Measurements from ENCODE around the gene GAN.
"Not testable (repeated sequence)": the region's sequence is repeated elsewhere in the genome, so short reads cannot be mapped to it uniquely, and the experiment has no call there.

GAN gene

DNA sequence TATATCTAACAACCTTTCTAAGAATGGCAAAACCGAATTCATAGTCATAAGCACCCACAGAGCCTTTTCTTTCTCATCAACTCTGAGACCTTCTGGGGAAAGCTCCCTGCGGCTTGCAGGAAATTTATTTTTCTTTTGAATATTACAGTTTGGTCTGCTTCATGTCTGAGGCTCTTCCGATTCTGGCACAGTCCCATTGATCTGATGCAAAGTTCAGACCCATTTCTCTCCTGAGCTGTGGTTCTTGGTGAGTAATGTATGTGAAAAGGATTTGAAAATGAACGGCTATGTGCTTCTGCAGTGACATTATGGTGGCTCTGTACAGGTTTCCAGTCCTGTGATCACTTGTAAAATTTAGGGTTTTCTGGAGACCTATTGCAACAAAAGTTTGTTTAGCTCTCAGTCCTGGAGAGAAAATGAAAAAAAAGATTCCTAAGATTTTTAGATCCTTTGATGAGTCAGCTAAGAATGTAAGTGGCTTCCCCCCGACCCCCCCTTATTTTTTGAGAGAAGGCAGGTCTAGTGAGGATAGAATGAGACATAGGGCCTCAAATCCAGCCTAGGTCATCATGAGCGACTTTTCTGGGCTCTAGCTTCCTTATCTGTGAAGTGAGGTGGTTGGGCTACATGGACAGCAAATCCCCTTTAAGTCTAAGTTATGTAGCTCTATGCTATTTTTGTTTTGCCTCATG is 4.6 kb downstream of the GAN start:
- no peaks in the 10 kb centered on the region for H3K27me3 Mint-ChIP-seq
- no peaks in the 10 kb centered on the region for H3K9me3 Mint-ChIP-seq
- no peaks in the 10 kb centered on the region for H3K36me3 Mint-ChIP-seq (ENCODE audit: low read depth)
- H3K4me1 Mint-ChIP-seq (ENCODE audit: low read depth): peaks cover 42% of the 10 kb centered on the region
- no peak overlapping the region for H3K27ac Mint-ChIP-seq
- H3K4me3 Mint-ChIP-seq: no peak overlapping the region

DNA sequence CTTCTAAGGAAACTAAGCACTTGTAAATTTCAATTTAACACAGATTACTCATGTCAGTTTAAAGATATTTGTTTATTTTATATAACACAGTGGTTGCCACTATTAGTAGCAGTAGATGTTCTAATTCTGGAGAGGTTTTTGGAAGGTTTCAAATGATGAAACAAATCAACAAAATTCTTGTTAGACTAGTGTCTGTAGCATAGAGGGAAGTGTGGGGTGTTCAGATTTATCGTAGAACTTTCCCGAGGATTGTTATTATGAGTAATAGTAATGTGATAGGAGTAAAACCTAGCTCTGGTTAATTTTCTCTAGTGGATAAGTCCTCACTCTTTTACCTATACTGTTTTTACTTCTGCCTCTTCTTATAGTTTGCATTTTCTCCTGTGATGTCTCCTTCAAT is 6.3 kb downstream of the GAN start:
- no peaks in the 10 kb centered on the region for H3K36me3 Mint-ChIP-seq (ENCODE audit: low read depth)
- no peak overlapping the region for H3K4me3 Mint-ChIP-seq
- peaks cover 35% of the 10 kb centered on the region for H3K4me1 Mint-ChIP-seq (ENCODE audit: low read depth)
- no peak overlapping the region for H3K27ac Mint-ChIP-seq
- H3K27me3 Mint-ChIP-seq: no peaks in the 10 kb centered on the region
- H3K9me3 Mint-ChIP-seq: no peaks in the 10 kb centered on the region

DNA sequence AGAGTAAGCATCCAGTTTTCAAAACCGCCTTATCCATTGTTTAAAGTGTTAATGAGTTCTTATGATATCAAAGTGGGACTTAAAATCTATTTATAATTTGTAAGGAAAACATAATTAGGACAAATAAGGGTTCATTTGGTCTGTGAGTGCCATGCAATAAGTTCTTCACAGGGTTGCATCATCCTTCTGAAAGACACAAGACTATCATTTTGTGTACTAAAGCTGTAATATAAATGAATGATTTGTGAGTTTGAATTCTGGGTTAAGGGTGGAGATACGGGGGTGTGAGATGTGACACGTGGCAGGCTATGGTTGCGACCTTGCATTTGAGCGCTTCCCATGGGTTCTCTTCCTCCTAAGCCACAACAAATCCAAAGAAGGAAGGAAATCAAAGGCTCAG is 6.8 kb downstream of the GAN start:
- H3K27me3 Mint-ChIP-seq: no peaks in the 10 kb centered on the region
- H3K36me3 Mint-ChIP-seq (ENCODE audit: low read depth): no peaks in the 10 kb centered on the region
- H3K9me3 Mint-ChIP-seq: no peaks in the 10 kb centered on the region
- H3K4me1 Mint-ChIP-seq (ENCODE audit: low read depth): peaks cover 30% of the 10 kb centered on the region
- no peak overlapping the region for H3K27ac Mint-ChIP-seq
- no peak overlapping the region for H3K4me3 Mint-ChIP-seq

DNA sequence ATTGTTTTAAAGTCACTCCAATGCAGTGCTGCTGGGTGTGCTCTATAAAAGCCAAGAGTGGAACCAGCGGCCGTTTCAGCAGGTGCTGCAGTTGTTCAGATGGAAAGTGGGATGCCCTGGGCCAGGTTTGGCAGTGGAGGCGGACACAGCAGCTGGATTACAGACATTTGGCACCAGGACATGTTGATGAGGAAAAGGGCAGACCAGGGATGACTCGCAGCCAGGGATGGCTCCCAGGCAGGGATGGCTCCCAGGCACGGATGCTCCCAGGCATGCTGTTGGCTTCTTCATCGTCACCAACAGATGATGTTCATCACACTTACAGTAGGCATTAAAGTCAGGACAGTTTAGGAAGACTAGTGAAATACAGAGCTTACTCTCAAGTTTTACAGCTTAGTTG is 10.0 kb downstream of the GAN start:
- Mint-ChIP-seq H3K4me1 (ENCODE audit: low read depth) (peaks cover 11% of the 10 kb centered on the region), H3K27ac (no peak overlapping the region), H3K36me3 (ENCODE audit: low read depth) (no peaks in the 10 kb centered on the region), H3K4me3 (no peak overlapping the region), H3K27me3 (no peaks in the 10 kb centered on the region), H3K9me3 (no peaks in the 10 kb centered on the region)

DNA sequence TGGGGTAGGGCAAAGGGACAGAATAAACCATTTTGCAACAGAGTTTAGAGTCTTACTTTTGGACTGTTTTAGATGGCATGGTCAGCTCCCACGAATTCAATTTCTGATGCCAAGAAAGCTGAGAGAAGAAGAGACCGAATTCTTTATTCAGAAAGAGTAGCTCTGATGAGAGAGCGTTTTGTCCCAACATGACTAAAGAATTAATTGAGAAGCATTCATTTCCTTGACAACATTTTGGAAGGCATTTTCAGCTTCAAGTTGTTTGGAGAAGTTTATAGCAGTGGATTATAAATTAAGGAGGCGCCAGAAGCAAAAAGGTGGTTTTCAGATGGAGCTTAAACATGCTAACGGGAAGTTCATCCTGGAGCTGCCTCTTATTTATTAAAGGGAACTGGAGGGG is 12.2 kb downstream of the GAN start:
- H3K27ac Mint-ChIP-seq: no peak overlapping the region
- H3K4me3 Mint-ChIP-seq: no peak overlapping the region
- H3K36me3 Mint-ChIP-seq (ENCODE audit: low read depth): no peaks in the 10 kb centered on the region
- H3K27me3 Mint-ChIP-seq: no peaks in the 10 kb centered on the region
- no peaks in the 10 kb centered on the region for H3K4me1 Mint-ChIP-seq (ENCODE audit: low read depth)
- H3K9me3 Mint-ChIP-seq: no peaks in the 10 kb centered on the region

DNA sequence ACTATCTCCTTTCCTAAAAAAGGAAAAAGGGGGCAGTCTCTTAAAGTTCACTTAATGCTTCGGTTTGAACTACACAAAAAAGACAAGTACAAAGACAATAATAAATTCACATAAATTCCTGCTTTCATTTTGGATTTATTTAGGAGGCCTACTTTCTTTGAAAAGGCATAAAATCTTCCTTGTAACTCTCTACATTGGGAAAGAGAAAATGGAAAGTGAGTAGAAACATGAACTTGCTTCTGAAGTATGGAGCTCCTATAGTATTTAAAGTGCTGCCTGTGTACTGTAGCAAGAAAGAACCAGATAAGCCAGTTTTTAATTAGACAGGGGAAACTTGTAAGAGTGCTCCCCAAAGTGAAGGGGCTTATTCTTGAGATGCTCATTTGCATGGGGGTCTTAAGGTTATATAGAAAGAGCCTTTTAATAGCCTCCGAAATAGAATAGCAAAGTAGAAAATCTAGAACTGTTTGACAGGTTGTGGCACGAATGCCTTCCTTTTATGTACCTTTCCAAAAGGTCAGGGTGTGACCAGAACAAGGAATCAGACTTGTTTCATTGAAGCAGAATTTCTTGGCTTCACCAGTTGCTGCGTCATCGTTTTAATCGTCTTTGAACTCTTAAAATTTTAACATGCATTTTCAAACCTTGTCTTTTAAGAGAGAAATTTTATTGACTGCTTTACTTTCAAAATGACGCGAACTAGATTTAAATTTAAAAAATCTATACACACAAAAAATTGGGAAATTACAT is 12.9 kb downstream of the GAN start:
- Mint-ChIP-seq H3K27ac (no peak overlapping the region), H3K4me3 (no peak overlapping the region), H3K4me1 (ENCODE audit: low read depth) (no peaks in the 10 kb centered on the region), H3K27me3 (no peaks in the 10 kb centered on the region), H3K9me3 (no peaks in the 10 kb centered on the region), H3K36me3 (ENCODE audit: low read depth) (peaks cover 3% of the 10 kb centered on the region)

DNA sequence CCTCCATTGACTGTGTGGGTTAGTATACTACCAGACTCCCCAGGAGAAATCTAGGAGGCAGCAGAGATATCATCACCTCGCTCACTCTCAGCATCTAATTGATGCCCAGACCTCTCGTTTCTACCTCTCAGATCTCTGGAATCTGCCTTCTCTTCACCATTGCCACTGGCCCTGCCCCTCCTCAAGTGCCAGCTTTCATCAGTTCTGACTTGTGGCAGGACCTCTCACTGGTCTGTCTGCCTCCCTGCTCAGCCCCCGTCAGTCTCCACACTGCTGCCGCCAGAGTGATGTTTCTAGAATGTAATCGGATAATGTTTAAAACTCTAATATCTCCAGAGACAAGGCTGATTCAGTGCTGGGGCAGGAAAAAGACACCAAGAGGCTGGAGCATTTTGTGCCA is 15.2 kb downstream of the GAN start:
- Mint-ChIP-seq H3K4me1 (ENCODE audit: low read depth) (no peaks in the 10 kb centered on the region), H3K9me3 (no peaks in the 10 kb centered on the region), H3K27me3 (no peaks in the 10 kb centered on the region), H3K27ac (no peak overlapping the region), H3K4me3 (no peak overlapping the region), H3K36me3 (ENCODE audit: low read depth) (peaks cover 4% of the 10 kb centered on the region)

DNA sequence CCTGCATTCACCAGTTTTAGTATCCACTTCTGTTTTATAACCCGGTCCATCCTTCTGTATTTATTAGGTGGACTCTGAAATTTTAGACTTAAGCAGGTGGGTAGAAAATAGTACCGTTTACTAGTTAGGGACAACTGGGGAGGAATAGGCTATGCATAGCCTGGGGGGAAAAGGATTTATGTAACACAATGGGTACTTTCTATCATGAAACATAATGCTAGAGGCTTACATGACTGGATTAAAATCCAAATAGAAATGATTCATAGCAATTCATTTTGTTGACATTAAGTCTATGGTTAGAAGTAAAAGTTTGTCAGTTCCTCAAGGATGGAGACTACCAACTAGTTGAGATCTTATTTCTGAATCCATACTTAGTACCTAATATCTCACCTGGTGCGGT is 18.6 kb downstream of the GAN start:
- H3K4me3 Mint-ChIP-seq: no peak overlapping the region
- H3K27me3 Mint-ChIP-seq: no peaks in the 10 kb centered on the region
- H3K4me1 Mint-ChIP-seq (ENCODE audit: low read depth): peaks cover 18% of the 10 kb centered on the region
- no peak overlapping the region for H3K27ac Mint-ChIP-seq
- peaks cover 4% of the 10 kb centered on the region for H3K36me3 Mint-ChIP-seq (ENCODE audit: low read depth)
- H3K9me3 Mint-ChIP-seq: peaks cover 2% of the 10 kb centered on the region

DNA sequence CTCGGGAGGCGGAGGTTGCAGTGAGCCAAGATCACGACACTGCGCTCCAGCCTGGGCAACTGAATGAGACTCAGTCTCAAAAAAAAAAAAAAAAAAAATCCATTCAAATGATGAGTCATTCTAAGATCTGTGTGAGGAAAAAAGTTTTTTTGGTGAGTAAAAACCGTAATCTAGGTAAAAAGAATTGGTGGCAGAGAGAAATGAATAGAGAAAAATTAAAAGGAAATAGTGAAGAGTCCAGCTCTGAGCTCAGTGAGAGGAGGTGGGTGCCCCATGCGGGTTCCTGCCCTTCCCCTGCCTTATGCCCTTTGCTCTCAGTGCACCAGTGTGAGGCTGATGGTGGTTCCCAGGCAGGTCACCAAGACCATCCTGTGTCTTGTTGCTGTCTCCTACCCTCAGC is 20.9 kb downstream of the GAN start:
- Mint-ChIP-seq H3K4me1 (ENCODE audit: low read depth) (peaks cover 19% of the 10 kb centered on the region), H3K4me3 (no peak overlapping the region), H3K27ac (peak overlapping the region; percentile 64), H3K36me3 (ENCODE audit: low read depth) (peaks cover 14% of the 10 kb centered on the region), H3K9me3 (peaks cover 12% of the 10 kb centered on the region), H3K27me3 (no peaks in the 10 kb centered on the region)

DNA sequence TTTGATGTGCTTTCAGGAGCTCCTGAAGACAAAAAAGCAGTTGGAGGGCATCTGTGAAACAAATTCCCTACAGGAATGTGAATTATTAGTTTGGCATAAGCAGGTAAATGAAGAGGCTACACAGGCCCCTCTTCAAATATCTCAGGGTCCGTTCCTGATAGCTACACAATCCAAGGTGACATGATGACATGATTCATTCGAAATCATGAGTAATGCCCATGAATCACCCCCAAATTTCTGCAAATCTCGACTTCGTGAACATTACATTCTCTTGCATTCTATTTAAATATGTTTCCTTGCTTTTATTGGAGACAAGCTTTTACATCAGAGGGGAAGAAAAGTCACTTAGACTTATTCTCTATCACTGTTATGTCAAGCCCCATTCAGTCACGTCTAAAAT is 22.3 kb downstream of the GAN start:
- peaks cover 19% of the 10 kb centered on the region for H3K4me1 Mint-ChIP-seq (ENCODE audit: low read depth)
- H3K4me3 Mint-ChIP-seq: no peak overlapping the region
- no peak overlapping the region for H3K27ac Mint-ChIP-seq
- H3K36me3 Mint-ChIP-seq (ENCODE audit: low read depth): peaks cover 18% of the 10 kb centered on the region
- peaks cover 16% of the 10 kb centered on the region for H3K9me3 Mint-ChIP-seq
- H3K27me3 Mint-ChIP-seq: no peaks in the 10 kb centered on the region

DNA sequence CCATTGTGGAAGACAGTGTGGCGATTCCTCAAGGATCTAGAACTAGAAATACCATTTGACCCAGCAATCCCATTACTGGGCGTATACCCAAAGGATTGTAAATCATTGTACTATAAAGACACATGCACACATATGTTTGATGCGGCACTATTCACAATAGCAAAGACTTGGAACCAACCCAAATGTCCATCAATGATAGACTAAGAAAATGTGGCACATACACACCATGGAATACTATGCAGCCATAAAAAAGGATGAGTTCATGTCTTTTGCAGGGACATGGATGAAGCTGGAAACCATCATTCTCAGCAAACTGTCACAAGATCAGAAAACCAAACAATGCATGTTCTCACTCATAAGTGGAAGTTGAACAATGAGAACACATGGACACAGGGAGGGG is 30.4 kb downstream of the GAN start:
- H3K27ac Mint-ChIP-seq; H3K4me1 Mint-ChIP-seq (ENCODE audit: low read depth); H3K4me3 Mint-ChIP-seq; H3K27me3 Mint-ChIP-seq: not testable (repeated sequence)
- Mint-ChIP-seq H3K36me3 (ENCODE audit: low read depth) (peaks cover 44% of the 10 kb centered on the region), H3K9me3 (peaks cover 55% of the 10 kb centered on the region)

DNA sequence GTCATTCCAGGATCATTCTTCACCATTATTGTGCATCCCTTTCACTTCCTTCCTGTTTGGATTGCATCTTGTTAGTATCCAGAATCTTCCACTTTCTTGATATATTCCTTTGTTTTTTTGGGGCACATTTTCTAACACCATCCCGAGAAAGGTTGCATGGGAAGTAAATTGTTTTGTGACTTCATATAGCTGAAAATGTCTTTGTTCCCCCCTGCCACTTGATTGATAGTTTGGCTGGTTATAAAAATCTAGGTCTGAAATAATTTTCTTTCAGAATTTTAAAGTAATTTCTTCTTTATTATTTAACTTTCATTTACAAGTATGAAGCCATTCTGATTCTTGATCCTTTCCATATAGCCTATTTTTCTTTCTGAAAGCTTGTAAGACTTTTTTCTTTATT is 32.7 kb downstream of the GAN start:
- Mint-ChIP-seq H3K4me3 (no peak overlapping the region), H3K4me1 (ENCODE audit: low read depth) (no peaks in the 10 kb centered on the region), H3K27ac (no peak overlapping the region), H3K9me3 (peaks cover 45% of the 10 kb centered on the region), H3K27me3 (no peaks in the 10 kb centered on the region), H3K36me3 (ENCODE audit: low read depth) (peaks cover 44% of the 10 kb centered on the region)

DNA sequence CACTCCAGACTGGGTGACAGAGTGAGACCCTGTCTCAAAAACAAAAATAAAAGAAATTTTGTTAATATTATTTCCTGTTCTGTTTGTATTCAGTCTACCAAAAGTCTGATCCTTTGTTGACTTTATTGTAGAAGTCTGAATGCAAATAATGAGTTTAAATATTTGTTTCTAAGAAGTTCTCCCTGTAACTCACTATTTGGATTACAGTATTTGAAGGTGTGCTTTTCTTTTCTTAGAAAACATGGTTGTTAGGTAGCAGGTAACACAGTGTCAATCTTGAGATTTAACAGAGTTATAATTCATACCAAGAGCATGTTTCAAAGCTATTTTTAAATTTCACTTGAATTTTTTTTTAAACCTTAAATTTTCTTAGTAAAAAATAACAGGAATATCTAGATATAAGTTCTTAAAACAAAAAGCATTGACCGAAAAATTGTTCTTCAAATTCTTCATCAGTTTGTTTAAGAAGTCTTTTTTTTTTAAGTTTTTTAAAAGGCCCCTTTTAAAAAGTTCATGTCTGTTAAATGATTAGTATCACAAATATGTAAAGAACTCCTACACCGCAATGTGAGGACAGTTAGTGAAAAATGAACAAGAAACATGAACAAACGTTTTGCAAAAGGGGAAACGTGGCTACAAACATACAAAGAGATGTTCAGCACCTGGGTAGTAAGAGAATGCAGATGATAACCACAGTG is 35.0 kb downstream of the GAN start:
- Mint-ChIP-seq H3K4me1 (ENCODE audit: low read depth) (peaks cover 17% of the 10 kb centered on the region), H3K27me3 (no peaks in the 10 kb centered on the region), H3K36me3 (ENCODE audit: low read depth) (peaks cover 48% of the 10 kb centered on the region), H3K9me3 (peaks cover 26% of the 10 kb centered on the region), H3K4me3 (no peak overlapping the region), H3K27ac (no peak overlapping the region)

DNA sequence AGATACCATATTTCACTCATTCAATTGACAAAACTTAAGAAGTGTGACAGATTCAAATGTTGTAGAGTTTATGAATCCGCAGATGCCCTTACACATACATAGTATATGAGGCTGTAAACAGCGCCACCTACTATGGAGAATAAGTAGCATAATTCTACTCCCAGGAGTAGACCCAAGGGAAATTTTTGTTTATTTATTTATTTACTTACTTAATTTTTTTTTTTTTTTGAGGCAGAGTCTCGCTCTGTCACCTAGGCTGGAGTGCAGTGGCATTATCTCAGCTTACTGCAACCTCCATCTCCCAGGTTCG is 35.5 kb downstream of the GAN start:
- Mint-ChIP-seq H3K36me3 (ENCODE audit: low read depth) (peaks cover 50% of the 10 kb centered on the region), H3K4me3 (no peak overlapping the region), H3K4me1 (ENCODE audit: low read depth) (peaks cover 17% of the 10 kb centered on the region), H3K27ac (no peak overlapping the region), H3K27me3 (no peaks in the 10 kb centered on the region), H3K9me3 (peaks cover 26% of the 10 kb centered on the region)

DNA sequence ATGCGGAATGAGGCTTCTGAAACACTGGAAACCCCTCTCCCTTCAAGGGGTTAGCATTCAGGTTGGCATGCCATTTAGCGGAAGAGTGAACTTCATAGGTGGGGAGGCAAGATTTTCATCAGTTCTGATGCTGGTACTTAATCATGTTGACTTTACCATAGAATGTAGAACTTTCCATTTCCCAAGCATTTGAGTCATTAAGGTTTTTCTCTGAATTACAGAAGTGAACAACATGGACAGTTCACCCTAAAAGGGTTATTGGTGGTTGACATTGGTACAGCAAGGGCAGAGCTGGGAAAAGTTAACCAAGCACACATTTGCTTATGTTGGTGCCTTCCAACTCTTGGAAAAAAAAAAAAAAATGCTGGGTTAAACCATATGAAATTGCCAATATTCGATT is 39.1 kb downstream of the GAN start:
- Mint-ChIP-seq H3K4me1 (ENCODE audit: low read depth) (peaks cover 17% of the 10 kb centered on the region), H3K36me3 (ENCODE audit: low read depth) (peaks cover 38% of the 10 kb centered on the region), H3K27ac (peak overlapping the region; percentile 87), H3K27me3 (no peaks in the 10 kb centered on the region), H3K4me3 (peak overlapping the region; percentile 8), H3K9me3 (no peaks in the 10 kb centered on the region)

All from stimulated activated naive CD8-positive, alpha-beta T cell treated with anti-CD3 and anti-CD28 coated beads, Interleukin-15, Interleukin-2, amounts not matched to agents 100 ng/mL and 50 ng/mL, for 24 hours (primary cell).